ENCODE results near the gene SCN5A.

Gene SCN5A

GRCh38 chr3:38600551-38600950 is 48.9 kb downstream of the SCN5A start:
- DNase-seq (ENCODE audit: low read depth): no peak

GRCh38 chr3:38599886-38600285 is 49.6 kb downstream of the SCN5A start:
- no peak for DNase-seq (ENCODE audit: low read depth)

GRCh38 chr3:38598791-38599190 is 50.7 kb downstream of the SCN5A start:
- DNase-seq (ENCODE audit: low read depth): no peak

- DNase-seq (ENCODE audit: low read depth): no peak
Measured at GRCh38 chr3:38597502-38598060, 51.9 kb downstream of the SCN5A start.

DNA sequence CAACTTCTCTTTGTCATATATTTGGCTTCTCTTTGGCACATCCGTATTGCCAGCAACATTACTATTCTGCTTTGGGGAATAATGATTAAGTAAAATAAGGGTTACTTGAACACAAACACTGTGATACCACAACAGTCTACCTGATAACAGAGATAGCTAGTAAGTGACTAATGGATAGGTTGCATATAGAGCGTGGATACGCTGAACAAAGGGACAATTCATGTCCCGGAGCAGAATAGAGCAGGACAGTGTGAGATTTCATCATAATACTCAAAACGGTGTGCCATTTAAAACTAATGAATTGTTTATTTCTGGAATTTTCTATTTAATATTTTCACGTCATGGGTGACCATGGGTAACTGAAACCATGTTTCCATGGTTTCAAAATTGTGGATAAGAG is 54.1 kb downstream of the SCN5A start:
- no peak for DNase-seq (ENCODE audit: low read depth)

GRCh38 chr3:38590521-38590920 is 59.0 kb downstream of the SCN5A start:
- DNase-seq (ENCODE audit: low read depth): no peak

GRCh38 chr3:38588995-38589937 is 60.2 kb downstream of the SCN5A start:
- DNase-seq (ENCODE audit: low read depth): no peak

- DNase-seq (ENCODE audit: low read depth): no peak
Measured at GRCh38 chr3:38588371-38588971, 61.0 kb downstream of the SCN5A start.

- no peak for DNase-seq (ENCODE audit: low read depth)
Measured at GRCh38 chr3:38587548-38588131, 61.8 kb downstream of the SCN5A start.

DNA sequence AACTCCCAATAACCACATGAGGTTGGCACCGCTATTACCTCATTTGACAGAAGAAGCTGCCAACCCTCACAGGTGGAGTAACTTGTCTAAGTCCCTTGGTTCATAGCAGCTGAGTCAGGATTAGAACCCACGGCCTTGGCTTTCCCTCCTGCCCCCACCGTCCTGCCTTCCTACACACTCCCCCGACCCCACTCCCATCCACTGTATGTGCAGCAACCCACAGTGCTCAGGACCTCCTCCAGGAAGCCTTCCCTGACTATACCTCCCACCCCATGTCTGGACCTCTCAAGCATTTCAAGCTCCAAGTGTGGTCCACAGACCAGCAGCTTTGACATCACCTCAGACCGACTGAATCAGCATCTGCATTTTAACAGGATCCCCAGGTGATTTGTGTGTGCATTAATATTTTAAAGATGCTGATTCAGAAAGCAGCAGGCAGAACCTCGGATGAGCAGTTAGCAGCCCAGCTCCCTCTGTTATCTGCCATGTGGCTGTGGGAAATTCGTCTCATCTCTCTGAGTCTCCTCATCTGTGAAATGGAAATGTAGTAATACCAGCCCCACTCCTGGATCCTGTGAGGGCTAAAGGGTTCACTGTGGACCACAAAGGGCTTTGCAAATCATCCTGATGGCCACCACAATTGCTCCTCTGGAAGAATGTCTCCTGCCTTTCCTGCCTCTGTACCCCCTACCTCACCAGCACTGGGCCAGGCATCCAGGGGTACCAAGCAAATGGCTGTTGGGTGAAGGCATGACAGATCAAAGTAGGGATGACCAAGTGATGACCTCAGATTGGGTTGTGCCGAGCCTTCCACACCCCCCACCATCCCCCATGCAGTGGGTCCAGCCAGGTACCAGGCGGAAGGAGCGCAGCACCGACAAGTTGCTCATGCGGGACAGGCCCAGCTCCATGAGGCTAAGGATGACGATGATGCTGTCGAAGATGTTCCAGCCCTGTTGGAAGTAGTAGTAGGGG is 62.7 kb downstream of the SCN5A start:
- DNase-seq (ENCODE audit: low read depth): no peak

GRCh38 chr3:38585791-38586420 is 63.6 kb downstream of the SCN5A start:
- DNase-seq (ENCODE audit: low read depth): no peak

GRCh38 chr3:38583688-38584087 is 65.8 kb downstream of the SCN5A start:
- DNase-seq (ENCODE audit: low read depth): no peak

DNA sequence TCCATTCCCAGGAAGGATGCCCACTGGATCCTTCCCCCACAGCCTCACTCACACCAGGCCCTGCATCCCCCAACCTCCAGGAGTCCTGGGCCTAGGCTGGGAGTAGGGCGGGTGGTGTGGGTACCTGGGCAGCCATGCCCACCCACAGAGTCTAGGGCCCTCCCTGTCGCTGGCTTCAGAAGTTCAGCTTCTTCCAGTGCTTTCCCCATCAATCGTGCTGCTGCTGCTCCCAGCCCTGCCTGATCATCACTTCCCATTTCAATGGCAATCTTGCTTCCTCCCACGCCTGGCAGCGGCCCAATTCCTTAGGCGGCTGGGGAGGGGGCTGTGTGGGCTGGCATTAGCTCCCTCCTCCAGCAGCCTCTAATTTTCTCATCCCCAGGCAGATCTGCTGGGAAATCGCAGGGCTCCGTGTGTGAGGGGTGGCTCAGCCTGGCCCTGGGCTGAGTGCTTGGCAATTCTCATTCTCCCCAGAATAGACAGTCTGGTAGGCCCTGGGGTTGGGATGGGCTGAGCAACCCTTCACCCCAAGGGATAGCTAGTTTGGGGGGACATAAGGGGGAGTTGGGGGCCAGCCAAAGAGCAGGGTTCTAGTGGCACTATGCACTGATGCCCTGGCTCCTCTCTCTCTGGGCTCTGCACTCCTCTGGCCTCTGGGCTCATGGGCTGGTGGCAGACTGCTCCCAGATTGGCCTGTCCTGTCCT is 66.4 kb downstream of the SCN5A start:
- no peak for DNase-seq (ENCODE audit: low read depth)

DNA sequence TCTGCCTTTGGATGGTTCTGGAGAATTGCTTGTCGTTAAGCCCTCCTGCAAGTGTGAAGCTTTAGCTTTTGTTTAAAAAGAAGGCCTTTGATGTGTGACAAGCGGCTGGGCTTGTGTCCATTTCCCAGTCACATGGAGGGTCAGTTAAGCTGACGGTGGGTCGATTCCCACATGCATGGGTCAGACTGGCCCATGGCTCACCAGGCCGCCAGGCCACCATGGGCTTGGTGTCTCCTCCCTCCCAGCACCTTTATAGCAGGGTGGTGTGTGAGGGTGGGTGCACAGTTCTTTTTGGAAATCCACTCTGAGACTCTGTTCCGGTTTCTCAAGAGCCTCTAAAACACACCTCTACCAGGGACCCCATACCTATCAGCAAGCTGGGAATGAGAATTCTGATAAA is 67.2 kb downstream of the SCN5A start:
- no peak for DNase-seq (ENCODE audit: low read depth)

DNA sequence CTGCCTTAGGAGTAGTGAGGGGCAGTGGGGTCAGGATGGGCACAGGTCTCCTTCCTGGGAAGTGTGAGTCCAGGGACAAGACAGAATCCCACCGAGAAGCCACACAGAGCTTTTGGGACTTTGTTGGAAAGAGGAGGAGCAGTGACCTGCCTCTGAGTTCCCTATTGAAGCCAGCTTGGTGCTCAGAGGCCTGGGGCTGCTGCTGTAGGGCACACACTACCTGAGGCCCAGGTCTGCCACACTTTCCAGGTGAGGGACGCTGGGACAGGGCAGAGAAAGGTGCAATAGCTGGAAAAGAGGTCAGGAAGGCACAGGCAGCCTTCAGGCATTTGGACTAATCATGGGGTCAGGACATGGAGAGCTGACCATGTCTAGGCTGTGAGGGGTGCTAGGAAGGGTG is 67.7 kb downstream of the SCN5A start:
- no peak for DNase-seq (ENCODE audit: low read depth)

GRCh38 chr3:38580450-38581382 is 68.8 kb downstream of the SCN5A start:
- DNase-seq (ENCODE audit: low read depth): no peak

DNA sequence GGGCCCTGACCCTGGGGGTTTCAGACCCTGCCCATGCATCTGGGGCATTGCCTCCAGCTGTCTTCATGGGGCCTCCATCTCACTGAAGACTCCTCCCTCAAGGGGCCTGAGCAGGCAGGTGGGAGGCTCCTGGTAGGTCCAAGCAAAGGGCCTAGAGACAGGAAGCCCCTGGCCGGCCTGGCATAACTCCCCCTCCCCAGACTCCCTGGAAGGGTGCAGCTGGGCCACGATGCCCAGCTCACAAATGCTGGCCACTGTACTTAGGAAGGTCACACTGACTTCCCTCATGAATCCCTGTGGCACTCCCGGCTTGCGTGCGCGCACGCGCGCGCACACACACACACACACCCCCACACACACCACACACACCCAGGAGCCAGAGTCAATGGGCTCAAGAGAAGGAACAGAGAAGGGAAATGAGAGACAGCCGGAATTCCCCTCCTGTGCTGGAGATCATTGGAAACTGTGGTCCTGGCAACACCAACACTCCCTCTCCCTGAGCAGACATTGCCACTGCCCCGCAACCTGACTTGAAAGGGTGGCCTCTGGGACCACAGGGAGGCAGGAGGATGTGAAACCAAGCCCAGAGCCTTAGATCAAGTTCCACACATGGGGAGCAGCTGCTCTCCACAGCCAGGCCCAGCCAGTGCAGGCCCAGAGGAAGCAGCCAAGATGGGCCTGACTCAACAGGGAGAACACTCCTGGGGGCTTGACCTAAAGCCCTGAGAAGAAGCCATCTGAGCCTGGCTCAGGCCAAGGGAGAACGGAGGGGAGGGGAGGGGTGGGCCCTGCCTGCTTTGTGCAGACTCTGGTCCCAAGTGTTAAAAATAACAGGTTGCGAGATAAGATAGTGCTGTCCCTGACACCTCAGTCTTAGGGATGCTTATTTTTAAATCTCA is 69.7 kb downstream of the SCN5A start:
- no peak for DNase-seq (ENCODE audit: low read depth)

- no peak for DNase-seq (ENCODE audit: low read depth)
Measured at GRCh38 chr3:38579141-38579540, 70.3 kb downstream of the SCN5A start.
